H1 (cell line): Measurements from ENCODE around the gene CDK16. TPM values are rescaled to one million over a fixed set of nuclear protein-coding genes. Genes with fewer than 3 reads are reported as not detected.

Source experiments
- CTCF ChIA-PET: fragments of 300-600 bp; sonication (Branson Sonifier 250); formaldehyde crosslinking; loops from one replicate; lab custom pipeline; 2021; ENCODE audit not compliant: partially characterized antibody; lab: Charles Lee
- POLR2A ChIA-PET: fragments of 300-600 bp; sonication (Branson Sonifier 250); formaldehyde crosslinking; loops from one replicate; lab custom pipeline; 2021; ENCODE audit warnings: inconsistent platforms; ENCODE audit not compliant: partially characterized antibody; lab: Charles Lee
- DNase-seq, 2 experiments: peaks; one replicate each; pipeline versions ENCODE4 v3.0.0 to v3.0.0-alpha.2; 2010 to 2022; ENCODE audit warnings: low spot score in 2 of 2, low read depth in 1 of 2, mixed read lengths in 1 of 2
- FAIRE-seq: peaks from 2 replicates; lab custom pipeline; 2011; peaks lifted over from hg19 to GRCh38; lab: Jason Lieb, UNC
- H2AFZ ChIP-seq: 2 replicates; pipeline ENCODE4 v1.8.1; 2012; ENCODE audit warnings: low read length, inconsistent platforms
- H2AK5ac ChIP-seq: 2 replicates; pipeline ENCODE4 v1.6.1; 2013; ENCODE audit warnings: low read depth, low read length
- H2BK120ac ChIP-seq: replicated peaks from 2 replicates; pipeline ENCODE3; 2013; ENCODE audit warnings: low read depth, low read length, inconsistent platforms
- H2BK12ac ChIP-seq: 2 replicates; pipeline ENCODE4 v1.6.1; 2013; ENCODE audit warnings: low read depth, low read length
- H2BK15ac ChIP-seq: 2 replicates; pipeline ENCODE4 v1.6.1; 2013; ENCODE audit warnings: low read length
- H2BK20ac ChIP-seq: 2 replicates; pipeline ENCODE4 v1.6.1; 2013; ENCODE audit warnings: low read length
- H2BK5ac ChIP-seq: 2 replicates; pipeline ENCODE4 v1.6.1; 2013; ENCODE audit warnings: low read depth, low read length
- H3K14ac ChIP-seq: 2 replicates; pipeline ENCODE4 v1.6.1; 2013; ENCODE audit warnings: inconsistent platforms; ENCODE audit not compliant: insufficient read length
- H3K18ac ChIP-seq: 2 replicates; pipeline ENCODE4 v1.6.1; 2013; ENCODE audit warnings: low read length; ENCODE audit errors: extremely low read depth
- H3K23ac ChIP-seq: 2 replicates; pipeline ENCODE4 v1.6.1; 2013; ENCODE audit warnings: inconsistent platforms; ENCODE audit not compliant: insufficient read length
- H3K23me2 ChIP-seq: 2 replicates; pipeline ENCODE4 v1.6.1; 2013; ENCODE audit warnings: low read depth, low read length
- H3K27ac ChIP-seq: 2 replicates; pipeline ENCODE4 v1.6.1; 2011; ENCODE audit warnings: low read depth, low read length, inconsistent platforms
- H3K27me3 ChIP-seq, 4 experiments: replicated peaks in 1 of 4; 1 replicate in 1 of 4; 2 replicates in 3 of 4; pipeline versions ENCODE4 v1.6.1 to v1.8.1; 2011 to 2013; ENCODE audit warnings: low read length in 3 of 4, mild to moderate bottlenecking in 3 of 4, inconsistent platforms in 2 of 4, mixed read lengths in 2 of 4, moderate library complexity in 1 of 4; ENCODE audit not compliant: control insufficient read depth in 3 of 4, insufficient read depth in 3 of 4; ENCODE audit errors: extremely low read depth in 1 of 4
- H3K36me3 ChIP-seq, 4 experiments: 2 replicates each; pipeline versions ENCODE4 v1.6.1 to v1.8.1; 2011 to 2013; ENCODE audit warnings: mild to moderate bottlenecking in 4 of 4, low read length in 3 of 4, moderate library complexity in 2 of 4, control low read depth in 1 of 4, inconsistent platforms in 1 of 4; ENCODE audit not compliant: insufficient read depth in 4 of 4, control insufficient read depth in 2 of 4
- H3K4ac ChIP-seq: replicated peaks from 2 replicates; pipeline ENCODE3; 2013; ENCODE audit warnings: low read length, low read depth, mixed read lengths, inconsistent platforms; ENCODE audit not compliant: insufficient read length
- H3K4me1 ChIP-seq, 4 experiments: replicated peaks in 1 of 4; 1 replicate in 1 of 4; 2 replicates in 3 of 4; pipeline versions ENCODE4 v1.6.1 to v1.8.1; 2011 to 2013; ENCODE audit warnings: low read length in 3 of 4, inconsistent platforms in 2 of 4, mixed read lengths in 1 of 4; ENCODE audit not compliant: insufficient read depth in 4 of 4, control insufficient read depth in 3 of 4
- H3K4me2 ChIP-seq, 2 experiments: 2 replicates each; pipeline versions ENCODE4 v1.6.1 to v1.8.1; 2011 to 2013; ENCODE audit warnings: low read depth in 2 of 2, low read length in 2 of 2, control low read depth in 1 of 2, inconsistent platforms in 1 of 2, mild to moderate bottlenecking in 1 of 2; ENCODE audit not compliant: insufficient read depth in 1 of 2
- H3K4me3 ChIP-seq, 4 experiments: fragments of 200-600, 300-600 bp in 1 of 4; sonication (generic), shearing (Covaris generic), sonication (Bioruptor Twin) in 1 of 4; 2 replicates each; pipeline versions ENCODE4 v1.5.1 to v1.8.1; 2011 to 2016; ENCODE audit warnings: low read length in 4 of 4, low read depth in 3 of 4, control low read depth in 2 of 4, inconsistent platforms in 2 of 4, mild to moderate bottlenecking in 2 of 4, mixed read lengths in 1 of 4, moderate library complexity in 1 of 4; ENCODE audit not compliant: insufficient read depth in 2 of 4; ENCODE audit errors: extremely low read depth in 1 of 4
- H3K56ac ChIP-seq: replicated peaks from 2 replicates; pipeline ENCODE3; 2013; ENCODE audit warnings: low read depth, mild to moderate bottlenecking, mixed read lengths, low read length, inconsistent platforms; ENCODE audit not compliant: insufficient read length
- H3K79me1 ChIP-seq: 2 replicates; pipeline ENCODE4 v1.6.1; 2013; ENCODE audit warnings: low read depth, low read length, control low read depth
- H3K79me2 ChIP-seq, 2 experiments: 2 replicates each; pipeline versions ENCODE4 v1.6.1 to v1.8.1; 2012 to 2013; ENCODE audit warnings: low read length in 2 of 2, mild to moderate bottlenecking in 2 of 2, inconsistent platforms in 1 of 2; ENCODE audit not compliant: insufficient read depth in 2 of 2, control insufficient read depth in 1 of 2
- H3K9ac ChIP-seq, 4 experiments: replicated peaks in 1 of 4; 1 replicate in 1 of 4; 2 replicates in 3 of 4; pipeline versions ENCODE4 v1.6.1 to v1.8.1; 2011 to 2013; ENCODE audit warnings: low read depth in 3 of 4, low read length in 3 of 4, control low read depth in 2 of 4, mild to moderate bottlenecking in 2 of 4, moderate library complexity in 2 of 4, inconsistent platforms in 1 of 4; ENCODE audit errors: extremely low read depth in 1 of 4
- H3K9me3 ChIP-seq, 2 experiments: 2 replicates each; pipeline versions ENCODE4 v1.6.1 to v1.8.1; 2012 to 2013; ENCODE audit warnings: mild to moderate bottlenecking in 2 of 2, moderate library complexity in 2 of 2, control low read depth in 1 of 2, inconsistent platforms in 1 of 2, low read depth in 1 of 2, low read length in 1 of 2, mixed read lengths in 1 of 2; ENCODE audit not compliant: insufficient read depth in 2 of 2
- H4K20me1 ChIP-seq, 2 experiments: replicated peaks in 1 of 2; 2 replicates each; pipeline versions ENCODE3 to v1.8.1; 2011 to 2013; ENCODE audit warnings: inconsistent platforms in 2 of 2, low read length in 2 of 2, mild to moderate bottlenecking in 1 of 2; ENCODE audit not compliant: insufficient read depth in 2 of 2, control insufficient read depth in 1 of 2
- H4K5ac ChIP-seq: 2 replicates; pipeline ENCODE4 v1.6.1; 2013; ENCODE audit warnings: low read length, low read depth, mixed read lengths, inconsistent platforms; ENCODE audit not compliant: insufficient read length
- H4K8ac ChIP-seq: 2 replicates; pipeline ENCODE4 v1.8.0; 2013; ENCODE audit warnings: mild to moderate bottlenecking, moderate library complexity, low read length, inconsistent platforms; ENCODE audit not compliant: insufficient read depth; ENCODE audit errors: extremely low read depth
- H4K91ac ChIP-seq: replicated peaks from 2 replicates; pipeline ENCODE3; 2013; ENCODE audit warnings: low read length, mixed read lengths, inconsistent platforms; ENCODE audit not compliant: insufficient read length
- CEBPB ChIP-seq: IDR thresholded peaks from 2 replicates; pipeline ENCODE4 v1.6.1; 2012; ENCODE audit warnings: low read depth, low read length
- CHD1 ChIP-seq: IDR thresholded peaks from 2 replicates; pipeline ENCODE4 v1.6.1; 2012; ENCODE audit warnings: low read depth, low read length, improper control_type of control experiment
- CTCF ChIP-seq, 3 experiments: IDR thresholded peaks; 1 replicate in 2 of 3; 2 replicates in 1 of 3; pipeline versions ENCODE4 v1.5.1 to v1.6.1; 2011; ENCODE audit warnings: low read length in 3 of 3, mild to moderate bottlenecking in 3 of 3, inconsistent platforms in 2 of 3, low read depth in 1 of 3, moderate library complexity in 1 of 3; ENCODE audit not compliant: insufficient read depth in 1 of 3; ENCODE audit errors: control extremely low read depth in 1 of 3
- GABPA ChIP-seq: IDR thresholded peaks from 2 replicates; pipeline ENCODE4 v1.6.1; 2011; ENCODE audit warnings: mild to moderate bottlenecking, low read length, moderate library complexity, borderline replicate concordance; ENCODE audit not compliant: insufficient read depth
- NANOG ChIP-seq: IDR thresholded peaks from 2 replicates; pipeline ENCODE4 v1.6.1; 2011; ENCODE audit warnings: low read length, low read depth, mild to moderate bottlenecking, inconsistent platforms; ENCODE audit not compliant: insufficient read depth, poor library complexity, severe bottlenecking
- POLR2A ChIP-seq, 2 experiments: IDR thresholded peaks; 1 replicate in 1 of 2; 2 replicates in 1 of 2; pipeline ENCODE4 v1.6.1; 2011; ENCODE audit warnings: low read depth in 2 of 2, low read length in 2 of 2, mild to moderate bottlenecking in 2 of 2; ENCODE audit errors: control extremely low read depth in 1 of 2
- SUZ12 ChIP-seq: fragments of 200-600 bp; sonication (generic); IDR thresholded peaks from 2 replicates; pipeline ENCODE4 v1.6.1; 2012; ENCODE audit warnings: mild to moderate bottlenecking, inconsistent platforms, low read length, moderate library complexity, mixed read lengths
- YY1 ChIP-seq: IDR thresholded peaks from 2 replicates; pipeline ENCODE4 v1.6.1; 2011; ENCODE audit warnings: low read depth, mild to moderate bottlenecking, low read length
- ZNF274 ChIP-seq: IDR thresholded peaks from 2 replicates; pipeline ENCODE4 v1.7.0; 2012; ENCODE audit warnings: low read length, borderline replicate concordance; ENCODE audit errors: extremely low read depth
- WGBS, 2 experiments: shearing (Covaris generic) in 1 of 2; methylation state at CpG; one replicate each; pipeline versions ENCODE4 v1.1.6 to v1.1.7; 2013 to 2015; ENCODE audit warnings: low lambda C conversion rate in 2 of 2, mixed read lengths in 2 of 2, inconsistent platforms in 1 of 2, low coverage in 1 of 2, missing lambda C conversion rate in 1 of 2; ENCODE audit not compliant: insufficient replicate concordance in 2 of 2, insufficient coverage in 1 of 2, insufficient read length in 1 of 2; ENCODE audit errors: extremely low coverage in 1 of 2, missing lambda C conversion rate in 1 of 2; 5-methylcytosine and 5-hydroxymethylcytosine counted together
- polyA plus RNA-seq, 7 experiments: library from polyadenylated mRNA; depleted of rRNA in 3 of 7; stranded (reverse) in 5 of 7; unstranded in 2 of 7; fragments of >200 nt in 5 of 7; fragments of 200-250 nt in 2 of 7; gene quantifications; 1 replicate in 5 of 7; 2 replicates in 1 of 7; 4 replicates in 1 of 7; pipeline versions ENCODE4 v1.2.1 to v1.2.3, GENCODE V29; 2011 to 2013; ENCODE audit warnings: missing spikeins in 2 of 7, mixed read lengths in 2 of 7
- total RNA-seq: library from RNA; stranded (reverse); fragmentation: NEBNext Ultra II Directional; extraction: Animal tissue kit (Norgen Biotek cat#: 25700); gene quantifications from 2 replicates; pipeline ENCODE4 v1.2.1, GENCODE V29; 2021

Gene CDK16
- total and polyA plus RNA-seq, 2 of the 8 experiments (the other 6 are each of a cell fraction or from before 2014, with no cell fraction given): 124 to 204 TPM

GRCh38 chrX:47193475-47194193 lies 24.8 kb upstream of the CDK16 start, which contains the start of gene UBA1:
TSS of gene UBA1 (plus strand) at chrX:47193829. CDS start at chrX:47198803, 4,974 bp downstream.
- H4K20me1 ChIP-seq: peaks cover 5 to 22% of the 10 kb centered on the region in 2 experiments
- POLR2A ChIA-PET: interaction anchor here (1.0 to 1.5 kb wide), 6 partner anchors 12 to 168 kb away, joined by 3 to 6 read pairs (median 4); no protein-coding TSS in a partner anchor
- H3K23ac ChIP-seq: no peak within 1 kb of the TSS
- H3K14ac ChIP-seq: no peak within 1 kb of the TSS
- H3K4me3 ChIP-seq: peak within 1 kb of the TSS; percentile 70 to 97 (median 83)
- H4K5ac ChIP-seq: peak within 1 kb of the TSS; percentile 74
- no peak within 1 kb of the TSS for H2BK120ac ChIP-seq
- no peak within 1 kb of the TSS for H3K4ac ChIP-seq
- H3K9me3 ChIP-seq: no peaks in the 10 kb centered on the region
- H3K23me2 ChIP-seq: peaks cover 2% of the 10 kb centered on the region; the same call in 1 of the 2 replicates
- FAIRE-seq: peak; percentile 68
- no peak within 1 kb of the TSS for H4K91ac ChIP-seq
- peaks cover 0 to 21% (median 7%) of the 10 kb centered on the region in 4 experiments; a peak in 6 of 8 replicates for H3K36me3 ChIP-seq
- 1% methylated on average over 22 of the region's 50 CpGs; no CpG with 5 or more reads in 1 of the 2 experiments for WGBS, 2 experiments
- H2BK20ac ChIP-seq: no peak within 1 kb of the TSS
- no peak within 1 kb of the TSS for H2AK5ac ChIP-seq
- H3K9ac ChIP-seq: peak within 1 kb of the TSS; percentile 87 to 98 (median 93)
- H3K56ac ChIP-seq: peak within 1 kb of the TSS; percentile 59
- H3K4me1 ChIP-seq: peaks cover 2 to 16% (median 9%) of the 10 kb centered on the region in 4 experiments
- no peak within 1 kb of the TSS; the same call in none of the 2 replicates for H3K18ac ChIP-seq
- peak in 1 of 2 experiments; percentile 87 for DNase-seq
- H2AFZ ChIP-seq: no peak within 1 kb of the TSS
- peaks cover 19 to 46% of the 10 kb centered on the region in 2 experiments; a peak in 3 of 4 replicates for H3K79me2 ChIP-seq
- peak within 1 kb of the TSS; percentile 88; the same call in 1 of the 2 replicates for H4K8ac ChIP-seq
- CTCF ChIA-PET: interaction anchor here (1.0 to 1.2 kb wide), 2 partner anchors 76 to 118 kb away, joined by 3 read pairs; no protein-coding TSS in a partner anchor
- peaks cover 3% of the 10 kb centered on the region; the same call in 1 of the 2 replicates for H3K79me1 ChIP-seq
- no peak within 1 kb of the TSS for H2BK15ac ChIP-seq
- peak within 1 kb of the TSS; percentile 64 to 93 for H3K4me2 ChIP-seq
- H3K27me3 ChIP-seq: no peaks in the 10 kb centered on the region
- no peak within 1 kb of the TSS for H2BK12ac ChIP-seq
- H2BK5ac ChIP-seq: peak within 1 kb of the TSS; percentile 71; the same call in 1 of the 2 replicates
- peak within 1 kb of the TSS; percentile 85 for H3K27ac ChIP-seq
- TF ChIP-seq POLR2A (IDR thresholded peaks at IDR 0.05; ENCODE audit: control extremely low read depth in 1 of 2, low read depth in 2 of 2, low read length in 2 of 2) (peak in 1 of 2 experiments; percentile 84; a peak in 2 of 3 replicates), CEBPB (no peak), SUZ12 (no peak), CTCF (IDR thresholded peaks at IDR 0.05; ENCODE audit: control extremely low read depth in 1 of 3, insufficient read depth in 1 of 3, low read depth in 1 of 3, low read length in 3 of 3) (peak in 2 of 3 experiments; percentile 55 to 72; a peak in 3 of 4 replicates), NANOG (no peak), GABPA (no peak), YY1 (peak; percentile 91), ZNF274 (no peak), CHD1 (no peak)
